Measurements from ENCODE around the gene BUD23. TPM values are rescaled to one million over a fixed set of nuclear protein-coding genes. Genes with fewer than 3 reads are reported as not detected.
"Not testable (repeated sequence)": the region's sequence is repeated elsewhere in the genome, so short reads cannot be mapped to it uniquely, and the experiment has no call there.

BUD23 gene
- total RNA-seq, 1 donor from 2014 or later, result 42.6 TPM

DNA sequence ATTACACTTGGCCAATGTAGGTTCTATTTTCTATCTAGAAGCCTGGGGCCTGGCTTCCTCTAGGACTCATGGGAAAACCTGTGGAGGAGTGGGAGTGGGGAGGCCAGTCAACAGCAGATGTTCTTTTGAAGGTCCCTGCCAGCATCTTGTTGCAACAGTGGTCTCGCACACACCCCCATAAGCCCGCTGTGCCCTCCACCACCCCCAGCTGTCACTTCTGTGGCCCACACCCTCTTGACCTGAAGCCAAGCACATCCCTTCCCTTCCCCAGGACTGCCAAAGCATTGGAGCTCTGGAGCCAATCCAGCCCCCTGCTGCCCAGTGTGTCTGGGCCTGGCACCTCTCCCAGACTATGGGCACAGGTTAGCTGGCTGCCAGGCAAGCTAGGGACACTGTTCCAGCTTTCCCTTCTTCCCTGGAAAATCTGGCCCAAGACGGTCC lies 38.0 kb downstream of the BUD23 start:
- H3K4me1 Mint-ChIP-seq (ENCODE audit: low read depth), result peaks cover 42% of the 10 kb centered on the region
- TF ChIP-seq, protein P1, sequence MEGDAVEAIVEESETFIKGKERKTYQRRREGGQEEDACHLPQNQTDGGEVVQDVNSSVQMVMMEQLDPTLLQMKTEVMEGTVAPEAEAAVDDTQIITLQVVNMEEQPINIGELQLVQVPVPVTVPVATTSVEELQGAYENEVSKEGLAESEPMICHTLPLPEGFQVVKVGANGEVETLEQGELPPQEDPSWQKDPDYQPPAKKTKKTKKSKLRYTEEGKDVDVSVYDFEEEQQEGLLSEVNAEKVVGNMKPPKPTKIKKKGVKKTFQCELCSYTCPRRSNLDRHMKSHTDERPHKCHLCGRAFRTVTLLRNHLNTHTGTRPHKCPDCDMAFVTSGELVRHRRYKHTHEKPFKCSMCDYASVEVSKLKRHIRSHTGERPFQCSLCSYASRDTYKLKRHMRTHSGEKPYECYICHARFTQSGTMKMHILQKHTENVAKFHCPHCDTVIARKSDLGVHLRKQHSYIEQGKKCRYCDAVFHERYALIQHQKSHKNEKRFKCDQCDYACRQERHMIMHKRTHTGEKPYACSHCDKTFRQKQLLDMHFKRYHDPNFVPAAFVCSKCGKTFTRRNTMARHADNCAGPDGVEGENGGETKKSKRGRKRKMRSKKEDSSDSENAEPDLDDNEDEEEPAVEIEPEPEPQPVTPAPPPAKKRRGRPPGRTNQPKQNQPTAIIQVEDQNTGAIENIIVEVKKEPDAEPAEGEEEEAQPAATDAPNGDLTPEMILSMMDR (IDR thresholded peaks at IDR 0.05), result peak; percentile 34
- H3K27me3 Mint-ChIP-seq (ENCODE audit: low read depth), result no peaks in the 10 kb centered on the region
- H3K36me3 Mint-ChIP-seq (ENCODE audit: low read depth), result no peaks in the 10 kb centered on the region
- H3K9me3 Mint-ChIP-seq (ENCODE audit: low read depth), result no peaks in the 10 kb centered on the region
- H3K4me3 Mint-ChIP-seq (ENCODE audit: unreplicated experiment), result no peak overlapping the region
- DNase-seq (ENCODE audit: low spot score), result no peak
- H3K27ac Mint-ChIP-seq (ENCODE audit: unreplicated experiment), result peak overlapping the region; percentile 64

DNA sequence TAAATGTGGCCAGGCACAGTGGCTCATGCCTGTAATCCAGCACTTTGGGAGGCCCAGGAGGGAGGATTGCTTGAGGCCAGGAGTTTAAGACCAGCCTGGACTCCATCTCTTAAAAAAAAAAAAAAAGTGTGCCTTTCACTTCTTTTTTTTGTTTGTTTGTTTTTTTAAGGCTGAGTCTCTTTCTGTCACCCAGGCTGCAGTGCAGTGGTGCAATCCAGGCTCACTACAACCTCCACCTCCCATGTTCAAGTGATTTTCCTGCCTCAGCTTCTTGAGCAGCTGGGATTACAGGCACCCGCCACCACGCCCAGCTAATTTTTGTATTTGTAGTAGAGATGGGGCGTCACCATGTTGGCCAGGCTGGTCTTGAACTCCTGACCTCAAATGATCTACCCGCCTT lies 38.8 kb downstream of the BUD23 start:
- peaks cover 36% of the 10 kb centered on the region for H3K4me1 Mint-ChIP-seq (ENCODE audit: low read depth)
- peak overlapping the region; percentile 36 for H3K27ac Mint-ChIP-seq (ENCODE audit: unreplicated experiment)
- not testable (repeated sequence) for H3K9me3 Mint-ChIP-seq (ENCODE audit: low read depth); H3K36me3 Mint-ChIP-seq (ENCODE audit: low read depth); H3K27me3 Mint-ChIP-seq (ENCODE audit: low read depth); H3K4me3 Mint-ChIP-seq (ENCODE audit: unreplicated experiment); DNase-seq (ENCODE audit: low spot score)

DNA sequence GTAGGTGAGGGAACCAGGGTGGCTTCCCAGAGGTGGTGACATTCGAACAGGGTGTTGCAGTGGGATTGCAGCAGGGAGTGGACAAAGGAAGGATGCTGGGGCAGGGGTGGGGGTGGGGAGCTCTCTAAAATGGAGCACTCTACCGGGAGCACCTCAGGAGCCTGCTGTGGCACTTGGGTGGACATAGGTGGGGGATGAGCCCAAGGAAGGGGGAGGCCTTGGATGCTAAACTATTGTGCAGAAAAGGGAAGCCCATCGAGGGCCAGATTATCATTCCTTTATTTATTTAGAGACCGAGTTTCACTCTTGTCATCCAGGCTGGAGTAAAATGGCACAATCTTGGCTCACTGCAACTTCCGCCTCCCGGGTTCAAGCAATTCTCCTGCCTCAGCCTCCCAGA lies 39.4 kb downstream of the BUD23 start:
- no peak overlapping the region for H3K4me3 Mint-ChIP-seq (ENCODE audit: unreplicated experiment)
- H3K4me1 Mint-ChIP-seq (ENCODE audit: low read depth), result peaks cover 30% of the 10 kb centered on the region
- no peaks in the 10 kb centered on the region for H3K36me3 Mint-ChIP-seq (ENCODE audit: low read depth)
- no peak for DNase-seq (ENCODE audit: low spot score)
- no peak overlapping the region for H3K27ac Mint-ChIP-seq (ENCODE audit: unreplicated experiment)
- H3K27me3 Mint-ChIP-seq (ENCODE audit: low read depth), result no peaks in the 10 kb centered on the region
- TF ChIP-seq, protein P1 (IDR thresholded peaks at IDR 0.05), result no peak
- no peaks in the 10 kb centered on the region for H3K9me3 Mint-ChIP-seq (ENCODE audit: low read depth)

DNA sequence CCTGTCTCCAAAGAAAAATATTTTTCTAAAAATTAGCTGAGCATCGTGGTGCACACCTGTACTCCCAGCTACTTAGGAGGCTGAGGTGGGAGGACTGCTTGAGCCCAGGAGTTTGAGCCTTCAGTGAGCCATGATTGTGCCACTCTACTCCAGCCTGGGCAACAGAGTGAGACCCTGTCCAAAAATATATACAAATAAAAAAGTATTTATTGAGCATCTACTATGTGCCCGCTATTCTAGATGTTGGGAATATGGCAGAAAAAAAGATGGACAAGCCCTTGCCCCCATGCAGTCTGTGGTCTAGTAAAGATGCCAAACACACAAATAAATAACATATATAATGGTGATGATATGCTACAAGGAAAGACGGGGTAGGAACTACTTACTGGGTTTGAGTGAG lies 40.4 kb downstream of the BUD23 start:
- TF ChIP-seq, protein P1 (IDR thresholded peaks at IDR 0.05), result no peak
- peaks cover 2% of the 10 kb centered on the region for H3K27me3 Mint-ChIP-seq (ENCODE audit: low read depth)
- no peaks in the 10 kb centered on the region for H3K9me3 Mint-ChIP-seq (ENCODE audit: low read depth)
- DNase-seq (ENCODE audit: low spot score), result no peak
- no peaks in the 10 kb centered on the region for H3K36me3 Mint-ChIP-seq (ENCODE audit: low read depth)
- H3K27ac Mint-ChIP-seq (ENCODE audit: unreplicated experiment), result no peak overlapping the region
- H3K4me1 Mint-ChIP-seq (ENCODE audit: low read depth), result peaks cover 22% of the 10 kb centered on the region
- no peak overlapping the region for H3K4me3 Mint-ChIP-seq (ENCODE audit: unreplicated experiment)

DNA sequence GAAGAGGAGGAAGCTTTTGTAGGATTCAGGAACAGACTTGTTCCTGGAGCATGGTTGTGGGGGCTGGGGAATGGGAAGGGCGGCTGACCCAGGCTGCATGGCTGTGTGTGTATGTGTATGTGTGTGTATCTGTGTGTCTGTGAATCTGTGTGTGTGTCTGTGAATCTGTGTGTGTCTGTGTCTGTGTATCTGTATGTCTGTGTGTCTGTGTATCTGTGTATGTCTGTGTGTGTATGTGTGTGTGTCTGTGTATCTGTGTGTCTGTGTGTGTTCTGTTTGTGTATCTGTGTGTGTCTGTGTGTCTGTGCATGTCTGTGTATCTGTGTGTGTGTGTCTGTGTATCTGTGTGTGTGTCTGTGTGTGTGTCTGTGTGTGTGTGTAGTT lies 42.7 kb downstream of the BUD23 start:
- peaks cover 2% of the 10 kb centered on the region for H3K27me3 Mint-ChIP-seq (ENCODE audit: low read depth)
- TF ChIP-seq, protein P1 (IDR thresholded peaks at IDR 0.05), result peak; percentile 50
- H3K27ac Mint-ChIP-seq (ENCODE audit: unreplicated experiment), result no peak overlapping the region
- no peaks in the 10 kb centered on the region for H3K9me3 Mint-ChIP-seq (ENCODE audit: low read depth)
- no peak for DNase-seq (ENCODE audit: low spot score)
- H3K36me3 Mint-ChIP-seq (ENCODE audit: low read depth), result no peaks in the 10 kb centered on the region
- H3K4me1 Mint-ChIP-seq (ENCODE audit: low read depth), result peaks cover 12% of the 10 kb centered on the region
- H3K4me3 Mint-ChIP-seq (ENCODE audit: unreplicated experiment), result no peak overlapping the region

DNA sequence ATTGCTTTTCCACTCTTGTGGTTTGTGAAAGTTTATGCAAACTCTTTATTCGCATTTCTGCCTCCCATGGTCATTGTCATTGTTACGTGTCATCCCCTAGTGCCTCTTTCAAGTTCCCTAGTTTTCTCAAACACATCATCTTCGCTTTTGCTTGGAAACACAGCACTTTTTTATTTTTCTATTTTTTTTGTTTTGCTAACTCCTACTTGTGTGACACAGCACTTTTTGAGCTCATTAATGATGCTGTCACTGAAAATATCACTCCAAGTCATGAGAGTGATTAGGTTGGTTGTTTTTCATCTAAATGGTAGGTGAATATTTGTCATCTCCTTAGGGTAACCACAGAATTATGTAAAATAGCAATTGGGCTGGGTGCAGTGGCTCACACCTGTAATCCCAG lies 44.6 kb downstream of the BUD23 start:
- Mint-ChIP-seq H3K27ac (ENCODE audit: unreplicated experiment) (no peak overlapping the region), H3K4me3 (ENCODE audit: unreplicated experiment) (no peak overlapping the region)

More for the DNA sequence above, 44.6 kb downstream of the BUD23 start:
- H3K27me3 Mint-ChIP-seq (ENCODE audit: low read depth), result peaks cover 2% of the 10 kb centered on the region
- no peaks in the 10 kb centered on the region for H3K9me3 Mint-ChIP-seq (ENCODE audit: low read depth)
- no peak for DNase-seq (ENCODE audit: low spot score)
- TF ChIP-seq, protein P1 (IDR thresholded peaks at IDR 0.05), result no peak
- no peaks in the 10 kb centered on the region for H3K36me3 Mint-ChIP-seq (ENCODE audit: low read depth)
- H3K4me1 Mint-ChIP-seq (ENCODE audit: low read depth), result no peaks in the 10 kb centered on the region
